H1 (cell line): ENCODE measurements around the gene TNS1. TPM values are rescaled to one million over a fixed set of nuclear protein-coding genes. Genes with fewer than 3 reads are reported as not detected.
A peak's percentile ranks its signal among the peaks of the same experiment; 100 is the strongest.

Experiments
- RAD21 ChIP-seq, 2 experiments: IDR thresholded peaks in 1 of 2; conservative IDR thresholded peaks in 1 of 2; 2 replicates each; pipeline ENCODE4 v1.6.1; 2011; ENCODE audit warnings: low read depth in 2 of 2, low read length in 2 of 2, improper control_type of control experiment in 1 of 2, inconsistent platforms in 1 of 2, mild to moderate bottlenecking in 1 of 2, moderate library complexity in 1 of 2
- polyA plus RNA-seq, 7 experiments: library from polyadenylated mRNA; depleted of rRNA in 3 of 7; stranded (reverse) in 5 of 7; unstranded in 2 of 7; fragments of >200 nt in 5 of 7; fragments of 200-250 nt in 2 of 7; gene quantifications; 1 replicate in 5 of 7; 2 replicates in 1 of 7; 4 replicates in 1 of 7; pipeline versions ENCODE4 v1.2.1 to v1.2.3, GENCODE V29; 2011 to 2013; ENCODE audit warnings: missing spikeins in 2 of 7, mixed read lengths in 2 of 7
- total RNA-seq: library from RNA; stranded (reverse); fragmentation: NEBNext Ultra II Directional; extraction: Animal tissue kit (Norgen Biotek cat#: 25700); gene quantifications from 2 replicates; pipeline ENCODE4 v1.2.1, GENCODE V29; 2021

TNS1 gene
- total and polyA plus RNA-seq, 2 of the 8 experiments (the other 6 are each of a cell fraction or from before 2014, with no cell fraction given), result 1.5 to 5.1 TPM

DNA sequence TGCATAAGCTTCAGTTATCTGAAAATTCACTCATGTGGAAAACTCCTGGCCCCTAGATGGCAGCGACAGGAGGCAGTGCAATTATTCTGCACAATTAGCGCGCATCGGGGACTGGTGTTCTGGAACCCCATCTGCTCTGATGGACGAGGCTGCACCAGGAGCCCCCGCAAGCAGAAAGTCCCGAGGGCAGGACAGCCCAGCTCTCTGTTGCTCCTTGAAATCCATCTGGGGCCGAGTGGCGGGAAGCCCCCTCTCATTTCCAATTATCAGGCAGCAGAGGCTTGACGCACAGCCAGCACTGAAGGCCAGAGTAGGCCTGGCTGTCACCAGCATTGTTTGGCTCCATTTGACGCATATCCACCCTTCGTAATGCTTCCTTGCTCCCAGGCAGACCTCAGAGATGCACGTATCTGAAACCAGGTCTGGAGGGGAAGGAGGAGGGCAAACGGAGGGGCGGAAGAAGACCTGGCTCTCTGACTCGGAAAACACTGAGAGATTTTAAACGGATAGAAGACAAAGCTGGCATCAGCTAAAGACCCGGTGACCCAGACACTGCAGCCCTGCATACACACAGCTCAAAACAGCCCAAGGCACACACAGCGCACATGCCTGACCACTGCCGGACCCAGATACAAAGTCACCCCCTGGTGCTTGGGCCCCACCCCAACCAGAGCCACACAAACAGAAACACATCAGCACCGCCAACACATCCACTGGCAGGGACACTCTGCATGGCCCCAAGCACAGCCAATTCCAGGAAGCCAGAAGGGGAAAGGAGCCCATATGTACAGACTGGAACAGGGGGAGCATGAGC, 69.8 kb downstream of the TNS1 start (continued):
- TF ChIP-seq RAD21 (IDR thresholded peaks at IDR 0.05 in 1 of 2, conservative IDR thresholded peaks at IDR 0.05 in 1 of 2; ENCODE audit: low read depth in 2 of 2, low read length in 2 of 2), result peak; percentile 1 to 44; a peak in 2 of 4 replicates
